Activated CD4-positive, alpha-beta T cell treated with anti-CD3 and anti-CD28 coated beads for 48 hours (primary cell): ENCODE measurements around the gene NECTIN3.

Experiments used
- DNase-seq: peaks from one replicate; pipeline ENCODE4 v3.0.0-alpha.2; 2020

NECTIN3 gene

DNA sequence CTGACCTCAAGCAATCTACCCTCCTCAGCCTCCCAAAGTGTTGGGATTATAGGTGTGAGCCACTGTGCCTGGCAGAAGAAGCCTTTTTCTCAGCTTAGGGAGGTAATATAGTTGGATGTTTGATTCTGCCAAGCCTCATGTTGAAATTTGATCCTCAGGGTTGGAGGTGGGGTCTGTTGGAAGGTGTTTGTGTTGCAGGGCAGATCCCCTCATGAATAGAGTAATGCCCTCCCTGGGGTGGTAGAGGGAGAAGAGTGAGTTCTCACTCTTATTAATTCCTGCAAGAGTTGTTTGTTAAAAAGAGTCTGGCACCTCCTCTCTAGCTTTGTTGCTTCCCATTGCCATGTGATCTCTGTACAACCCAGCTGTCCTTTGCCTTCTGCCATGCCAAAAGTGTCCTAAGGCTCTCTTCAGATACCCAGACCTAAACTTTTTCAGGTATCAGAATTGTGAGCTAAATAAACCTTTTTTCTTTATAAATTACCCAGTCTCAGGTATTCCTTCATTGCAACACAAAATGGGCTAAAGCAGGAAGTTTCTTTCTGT is 16.4 kb downstream of the NECTIN3 start:
- no peak for DNase-seq

DNA sequence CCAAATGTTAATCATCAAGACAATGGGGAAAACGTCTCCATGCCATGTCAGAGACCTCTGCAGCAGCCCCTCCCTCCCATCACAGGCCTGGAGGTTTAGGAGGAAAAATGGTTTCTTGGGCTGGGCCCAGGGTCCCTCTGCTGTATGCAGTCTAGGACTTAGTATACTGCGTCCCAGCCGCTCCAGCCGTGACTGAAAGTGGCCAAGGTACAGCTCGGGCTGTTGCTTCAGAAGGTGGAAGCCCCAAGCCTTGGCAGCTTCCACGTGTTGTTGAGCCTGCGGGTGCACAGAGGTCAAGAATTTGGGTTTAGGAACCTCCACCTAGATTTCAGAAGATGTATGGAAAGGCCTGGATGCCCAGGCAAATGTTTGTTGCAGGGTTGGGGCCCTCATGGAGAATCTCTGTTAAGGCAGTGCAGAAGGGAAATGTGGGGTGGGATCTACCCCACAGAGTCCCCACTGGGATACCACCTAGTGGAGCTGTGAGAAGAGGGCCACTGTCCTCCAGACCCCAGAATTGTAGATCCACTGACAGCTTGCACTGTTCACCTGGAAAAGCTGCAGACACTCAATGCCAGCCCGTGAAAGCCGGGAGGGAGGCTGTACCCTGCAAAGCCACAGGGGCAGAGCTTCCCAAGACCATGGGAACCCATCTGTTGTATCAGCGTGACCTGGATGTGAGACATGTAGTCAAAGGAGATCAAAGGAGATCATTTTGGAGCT is 25.0 kb downstream of the NECTIN3 start:
- no peak for DNase-seq

DNA sequence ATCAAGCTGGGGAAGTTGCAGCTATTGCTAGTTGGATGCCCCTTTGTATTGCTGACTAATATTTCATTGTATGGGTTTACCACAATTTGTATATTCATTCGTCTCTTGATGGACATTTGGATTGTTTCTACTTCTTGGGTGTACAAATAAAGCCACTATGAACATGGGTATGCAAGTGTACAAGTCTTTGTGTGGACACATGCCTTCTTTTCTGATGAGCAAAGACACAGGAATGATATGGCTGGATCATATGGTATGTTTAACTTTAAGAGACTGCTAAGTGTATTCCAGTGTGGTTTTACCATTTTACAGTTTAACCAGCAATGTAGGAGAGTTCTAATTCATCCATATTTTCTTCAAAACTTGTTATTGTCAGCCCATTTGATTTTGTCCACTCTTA is 32.2 kb downstream of the NECTIN3 start:
- DNase-seq = no peak

DNA sequence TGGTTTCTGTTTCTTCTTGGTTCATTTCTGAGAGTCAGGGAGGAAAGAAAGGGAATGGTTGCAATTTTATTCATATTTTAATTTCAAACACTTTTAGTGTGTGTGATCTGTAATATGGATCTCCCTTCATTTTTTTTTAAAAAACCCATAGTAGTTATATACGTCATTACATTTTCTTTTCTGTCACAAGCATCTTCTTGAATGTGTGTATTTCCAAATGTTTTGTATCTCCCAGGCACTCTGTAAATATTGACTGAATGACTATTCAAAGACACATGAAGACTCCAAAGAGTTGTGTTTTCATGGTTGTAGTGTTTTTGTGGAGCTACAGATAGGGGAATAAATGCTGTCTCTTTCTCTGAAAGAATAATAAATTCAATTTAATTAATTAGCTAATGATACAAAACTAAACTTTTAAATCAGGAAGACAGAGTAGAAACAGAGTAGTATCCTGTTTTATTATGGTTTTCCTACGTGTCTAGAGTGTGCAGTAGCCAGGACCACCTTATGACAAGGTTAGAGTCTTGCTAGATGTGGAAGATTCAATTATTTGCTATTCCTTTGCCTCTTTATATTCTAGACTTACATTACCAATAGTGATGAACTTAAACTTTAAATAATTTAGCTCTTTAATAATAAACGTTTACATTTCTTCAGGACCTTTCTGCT is 35.5 kb downstream of the NECTIN3 start:
- no peak for DNase-seq

- DNase-seq = no peak
Observed at GRCh38 chr3:111107662-111108035, 36.0 kb downstream of the NECTIN3 start.

DNA sequence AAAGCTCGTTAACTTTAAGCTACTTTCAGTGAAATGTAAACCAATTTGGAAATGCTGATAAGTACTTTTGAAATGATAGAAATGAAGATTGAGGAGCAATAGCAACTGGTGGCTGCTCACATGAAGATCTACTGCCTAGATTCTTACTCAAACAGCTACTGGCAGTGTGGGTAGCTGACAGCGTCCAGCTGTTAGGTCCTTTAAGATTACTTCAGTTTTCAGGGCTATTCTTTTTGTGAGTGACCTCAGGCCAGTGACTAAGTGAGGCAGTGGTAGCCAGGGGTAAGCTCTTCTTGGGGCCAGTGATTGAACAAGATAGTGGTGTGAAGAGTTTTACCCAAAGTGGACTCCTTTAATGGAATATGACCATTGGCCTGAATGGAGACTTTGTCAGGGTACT is 41.3 kb downstream of the NECTIN3 start:
- DNase-seq = no peak

DNA sequence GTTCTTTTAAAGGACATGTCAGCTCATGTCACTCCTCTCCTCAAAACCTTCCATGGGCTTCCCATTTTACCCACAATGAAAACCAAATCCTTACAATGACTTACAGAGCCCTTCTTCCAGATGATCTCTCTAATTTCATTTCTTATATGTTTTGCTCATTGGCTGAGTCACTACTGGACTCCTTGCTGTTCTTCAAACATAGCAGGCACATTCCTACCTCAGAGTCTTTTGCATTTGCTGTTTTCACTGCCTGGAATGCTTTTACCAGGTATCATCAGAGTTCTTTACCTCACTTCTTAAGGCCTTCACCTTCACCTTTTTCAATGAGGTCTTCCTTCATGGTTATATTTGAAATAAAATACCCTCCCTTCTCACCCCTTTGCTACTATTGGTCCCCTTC is 57.3 kb downstream of the NECTIN3 start:
- DNase-seq = no peak

GRCh38 chr3:111130827-111131226 is 59.2 kb downstream of the NECTIN3 start:
- DNase-seq = no peak

DNA sequence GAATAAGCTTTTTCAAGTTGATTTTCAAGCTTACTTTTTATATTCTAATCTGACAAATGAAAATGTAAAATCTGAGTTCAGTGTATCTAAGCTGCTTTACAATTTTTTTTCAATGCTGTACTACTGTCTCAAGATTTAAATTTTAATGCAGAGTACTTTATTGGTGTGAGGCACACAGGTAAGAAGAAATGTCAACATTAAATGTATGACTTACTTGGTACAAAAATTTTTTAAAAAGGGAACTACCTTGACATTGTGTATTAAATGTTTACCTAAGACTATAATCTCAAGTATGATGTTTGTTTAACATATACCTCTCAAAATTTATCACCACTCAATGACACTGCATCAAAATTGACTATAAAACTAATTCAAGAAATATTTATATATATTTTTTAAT is 62.7 kb downstream of the NECTIN3 start:
- no peak for DNase-seq

- no peak for DNase-seq
Observed at GRCh38 chr3:111151438-111151837, 79.8 kb downstream of the NECTIN3 start.

- DNase-seq = no peak
Observed at GRCh38 chr3:111152496-111152895, 80.9 kb downstream of the NECTIN3 start.

DNA sequence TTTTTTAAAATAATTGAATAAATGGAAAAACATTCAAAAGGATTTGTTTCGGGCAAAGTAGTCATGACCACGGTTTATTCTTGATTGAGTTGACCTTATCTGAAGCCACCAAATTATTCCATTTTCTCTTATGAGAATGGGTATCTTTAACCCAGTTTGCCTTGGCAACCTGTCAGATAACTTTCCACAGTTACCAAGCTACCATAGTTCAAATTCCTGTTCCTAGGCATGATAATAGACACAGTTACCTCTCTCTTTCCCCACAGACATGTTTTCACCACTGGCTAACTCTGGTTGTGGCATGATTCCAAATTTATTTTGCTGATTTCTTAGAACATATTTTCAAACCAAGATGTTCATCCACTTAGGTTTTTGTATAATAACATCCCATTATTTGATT is 84.9 kb downstream of the NECTIN3 start:
- no peak for DNase-seq

DNA sequence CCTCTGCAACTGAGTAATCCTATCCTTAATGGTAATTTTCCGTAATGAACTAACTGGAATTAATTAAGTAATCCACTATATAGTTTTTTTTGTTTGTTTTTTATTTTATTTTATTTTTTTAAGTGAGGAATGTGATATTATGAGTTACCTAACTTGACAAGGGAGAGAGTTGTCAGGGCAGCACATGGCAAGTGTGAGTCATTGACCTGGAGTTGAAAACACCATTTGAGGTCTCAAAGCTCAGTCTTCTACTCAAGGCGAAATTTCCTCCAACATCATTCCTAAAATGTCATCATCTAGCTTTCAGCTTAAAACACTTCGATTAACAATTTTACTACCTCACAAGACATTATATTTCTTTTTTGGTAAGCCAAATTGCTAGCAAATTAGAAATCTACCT is 87.8 kb downstream of the NECTIN3 start:
- no peak for DNase-seq

DNA sequence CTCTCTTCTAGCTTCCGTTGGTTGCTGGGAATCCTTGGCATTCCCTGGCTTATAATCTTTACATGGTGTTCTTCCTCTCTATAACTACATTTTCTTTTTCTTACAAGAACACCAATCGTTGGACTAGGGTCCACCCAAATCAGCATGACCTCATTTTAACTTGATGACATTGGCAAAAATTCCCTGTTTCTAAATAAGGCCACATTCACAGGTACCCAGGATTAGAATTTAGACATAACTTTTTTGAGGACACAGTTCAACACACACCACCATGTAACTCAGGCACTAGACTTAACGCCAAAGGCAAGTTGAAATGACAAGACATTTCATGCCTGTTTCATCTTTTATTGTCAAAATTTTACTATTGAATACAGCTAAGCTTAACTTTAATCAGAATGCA is 93.0 kb downstream of the NECTIN3 start:
- no peak for DNase-seq

DNA sequence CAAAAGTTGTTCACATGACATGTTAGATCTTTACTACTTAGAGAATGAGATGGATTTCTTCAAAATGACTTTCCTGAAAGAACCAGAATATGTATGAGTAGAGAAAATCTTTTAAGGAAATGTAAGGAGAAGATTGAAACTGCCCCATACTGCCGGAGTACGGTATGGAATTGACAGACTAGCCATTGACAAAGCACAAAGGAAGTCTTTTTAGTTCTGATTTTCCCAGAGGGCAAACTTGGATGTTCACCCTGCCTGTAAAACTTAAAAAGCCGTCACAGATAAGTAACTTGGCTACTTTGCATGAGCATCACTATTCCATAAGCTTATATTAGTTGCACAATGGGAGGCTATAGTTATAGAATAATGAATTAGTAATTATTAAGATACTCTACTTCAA is 93.8 kb downstream of the NECTIN3 start:
- no peak for DNase-seq

- DNase-seq = no peak
Observed at GRCh38 chr3:111173328-111173900, 101.8 kb downstream of the NECTIN3 start.

- no peak for DNase-seq
Observed at GRCh38 chr3:111173906-111174305, 102.3 kb downstream of the NECTIN3 start.

DNA sequence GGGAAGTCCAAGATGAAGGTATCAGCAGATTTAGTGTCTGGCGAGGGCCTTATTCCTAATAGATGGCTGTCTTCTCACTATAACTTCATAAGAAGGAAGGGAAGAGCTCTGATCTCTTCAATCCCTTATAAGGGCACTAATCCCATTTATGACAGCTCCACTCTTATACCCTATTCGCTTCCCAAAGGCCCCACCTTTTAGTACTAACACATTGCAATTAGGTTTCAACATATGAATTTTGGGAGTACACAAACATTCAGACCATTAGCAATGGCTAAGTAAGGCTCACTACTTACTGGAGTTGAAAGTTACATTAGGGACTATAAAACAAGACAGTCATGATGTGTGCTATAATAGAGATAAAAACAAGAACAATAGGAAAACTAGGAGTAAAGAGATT is 118.9 kb downstream of the NECTIN3 start:
- DNase-seq = no peak

DNA sequence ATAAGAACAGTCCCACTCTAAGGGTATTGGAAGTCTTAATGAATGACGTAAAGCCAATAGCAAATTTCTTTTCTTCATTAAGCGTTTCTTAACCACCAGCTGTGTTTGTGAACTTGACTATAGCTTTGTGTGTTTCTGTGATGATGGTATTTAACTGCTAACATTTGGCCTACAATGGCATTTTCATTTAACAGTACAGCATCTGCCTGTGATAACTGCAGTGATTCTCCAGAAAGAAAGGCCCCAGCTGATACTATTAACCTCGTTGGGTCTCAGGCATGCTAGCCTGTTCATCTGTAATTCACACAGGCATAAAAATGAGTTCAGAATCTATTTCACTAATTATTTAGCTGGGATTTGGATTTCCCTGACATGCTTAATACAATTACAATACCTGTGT is 121.9 kb downstream of the NECTIN3 start:
- DNase-seq = no peak

DNA sequence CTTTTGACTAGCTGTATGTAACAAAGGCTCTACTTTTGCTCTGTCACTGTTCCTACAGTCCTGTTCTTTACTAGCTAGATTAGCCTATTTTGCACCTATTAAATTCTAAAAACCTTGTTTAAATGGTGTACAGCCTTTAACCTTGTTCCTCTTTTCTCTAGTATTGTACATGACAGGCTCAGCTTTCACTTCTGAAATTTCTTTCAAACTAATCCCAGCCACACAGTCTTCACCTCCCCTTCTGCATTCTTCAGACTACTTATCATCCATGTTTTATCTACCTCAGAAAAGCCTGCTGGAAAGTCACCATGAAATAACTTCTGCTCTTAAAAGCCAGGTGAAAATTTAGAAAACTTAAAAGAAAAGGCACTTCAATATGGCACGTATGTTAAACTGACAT is 122.4 kb downstream of the NECTIN3 start:
- no peak for DNase-seq

- no peak for DNase-seq
Observed at GRCh38 chr3:111197485-111197884, 125.9 kb downstream of the NECTIN3 start.

GRCh38 chr3:111200027-111200426 is 128.4 kb downstream of the NECTIN3 start:
- DNase-seq = no peak

DNA sequence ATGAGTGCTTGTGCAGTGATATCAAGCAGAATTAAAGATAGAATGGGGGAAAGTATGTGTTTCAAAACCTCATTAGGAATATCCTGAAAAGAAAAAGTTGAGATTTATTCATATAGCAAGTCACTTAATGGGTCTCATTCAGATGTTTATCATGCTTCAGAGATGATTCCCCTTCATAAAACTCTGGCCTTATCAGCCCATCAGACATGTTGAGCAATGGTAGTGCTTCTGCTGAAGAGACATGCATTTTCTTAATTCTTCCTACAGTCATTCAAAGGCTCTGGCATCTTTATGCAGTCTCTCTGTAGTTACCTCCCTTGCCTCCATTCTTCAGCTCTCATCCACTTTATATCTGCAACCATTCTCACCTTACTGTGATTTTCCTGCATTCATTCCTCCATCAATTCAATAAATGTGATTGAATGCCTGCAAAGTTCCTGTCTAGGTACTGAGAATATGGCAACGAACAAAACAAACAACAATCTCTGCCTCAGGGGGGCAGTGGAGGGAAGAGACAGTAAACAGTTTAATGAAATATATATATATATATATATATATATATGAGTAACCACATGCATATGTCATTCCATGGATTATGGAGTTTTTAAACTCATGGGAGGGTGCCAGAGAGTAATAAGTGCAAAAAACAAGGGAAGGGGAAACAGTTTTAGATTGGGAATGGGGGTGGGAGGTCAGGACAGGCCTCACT is 138.5 kb downstream of the NECTIN3 start:
- DNase-seq = no peak
